Ovary (tissue), 9 donors: Measurements from ENCODE around the gene LRMDA. TPM values are rescaled to one million over a fixed set of nuclear protein-coding genes. Genes with fewer than 3 reads are reported as not detected.

Experiments
- DNase-seq, 5 donors: peaks; one replicate each; pipeline ENCODE4 v3.0.0-alpha.2; 2019 to 2020
- H3K27ac ChIP-seq, 2 donors: fragments of 200-600 bp; one replicate each; pipeline versions ENCODE4 v1.5.1 to v1.8.0; 2019 to 2022
- H3K27me3 ChIP-seq: fragments of 200-600 bp; one replicate; pipeline ENCODE4 v1.8.0; 2022
- H3K36me3 ChIP-seq: fragments of 200-600 bp; sonication (generic); one replicate; pipeline ENCODE4 v1.5.1; 2019
- H3K4me1 ChIP-seq: one replicate; pipeline ENCODE4 v1.8.1; 2013; ENCODE audit warnings: mild to moderate bottlenecking, moderate library complexity; ENCODE audit not compliant: insufficient read depth
- H3K4me3 ChIP-seq: fragments of 200-600 bp; sonication (generic); one replicate; pipeline ENCODE4 v1.5.1; 2017
- H3K9me3 ChIP-seq, 2 donors: fragments of 200-600 bp in 1 of 2; sonication (generic) in 1 of 2; one replicate each; pipeline versions ENCODE4 v1.5.1 to v1.8.1; 2013 to 2019; ENCODE audit warnings: mild to moderate bottlenecking in 1 of 2, moderate library complexity in 1 of 2
- EP300 ChIP-seq: sonication (generic); formaldehyde crosslinking; IDR thresholded peaks from one replicate; pipeline ENCODE4 v1.6.1; 2017; ENCODE audit warnings: antibody characterized with exemption
- POLR2A ChIP-seq: fragments of 450-650 bp; IDR thresholded peaks from one replicate; pipeline ENCODE4 v1.6.1; 2017; ENCODE audit warnings: antibody characterized with exemption, mild to moderate bottlenecking, moderate library complexity
- WGBS, 3 donors: extraction: QIAGEN DNeasy Blood & Tissue Kit in 1 of 3; methylation state at CpG; one replicate each; pipeline versions ENCODE4 v1.1.5 to v1.1.7; 2013 to 2017; 5-methylcytosine and 5-hydroxymethylcytosine counted together
- intact Hi-C, 4 donors: fragments of 100-400 bp; cut with DNase I; formaldehyde crosslinking; loops; one replicate each; pipeline versions ENCODE4 v1.11.0 to v1.15.1; 2022 to 2023
- polyA plus RNA-seq, 2 donors: library from polyadenylated mRNA; stranded (reverse); fragments of 200-250 nt in 1 of 2; fragments of 350-450 nt in 1 of 2; fragmentation: Illumina TruSeq in 1 of 2; extraction: RNeasy Lipid Tissue Mini Kit (QIAGEN cat#74804) in 1 of 2; gene quantifications; one replicate each; pipeline ENCODE4 v1.2.3, GENCODE V29; 2013 to 2014
- total RNA-seq, 7 donors: library from RNA; depleted of rRNA in 2 of 7; stranded (reverse); fragments of >200 nt in 2 of 7; fragmentation: NEBNext Ultra II Directional in 3 of 7; extraction: Animal tissue kit (Norgen Biotek cat#: 25700) in 3 of 7; gene quantifications; one replicate each; pipeline versions ENCODE4 v1.1.0 to v1.2.4, GENCODE V29; 2016 to 2023
- TF ChIP-seq, protein P1 (sequence below), 3 donors: fragments of 450-650 bp in 2 of 3; fragments of 200-600 bp in 1 of 3; IDR thresholded peaks; one replicate each; pipeline versions ENCODE4 v1.5.1 to v1.8.0; 2016 to 2022; ENCODE audit warnings: antibody characterized with exemption in 3 of 3, mild to moderate bottlenecking in 1 of 3
- donor health status: DM: no; HTN: no; CAD: no; lungs with moderate emphysema.
- donor health status: DM: no; HTN: no; CAD: no.
- donor health status: Bipolar disorder and iron deficiency.
- donor health status: DM: yes; HTN: yes; CAD: no.
- donor health status: DM: no; HTN: no; CAD: no.
- donor health status: DM: yes; HTN: yes; CAD: no.

LRMDA gene
- total and polyA plus RNA-seq, 9 donors: 14.8 to 30.7 (median 22.9) TPM

DNA sequence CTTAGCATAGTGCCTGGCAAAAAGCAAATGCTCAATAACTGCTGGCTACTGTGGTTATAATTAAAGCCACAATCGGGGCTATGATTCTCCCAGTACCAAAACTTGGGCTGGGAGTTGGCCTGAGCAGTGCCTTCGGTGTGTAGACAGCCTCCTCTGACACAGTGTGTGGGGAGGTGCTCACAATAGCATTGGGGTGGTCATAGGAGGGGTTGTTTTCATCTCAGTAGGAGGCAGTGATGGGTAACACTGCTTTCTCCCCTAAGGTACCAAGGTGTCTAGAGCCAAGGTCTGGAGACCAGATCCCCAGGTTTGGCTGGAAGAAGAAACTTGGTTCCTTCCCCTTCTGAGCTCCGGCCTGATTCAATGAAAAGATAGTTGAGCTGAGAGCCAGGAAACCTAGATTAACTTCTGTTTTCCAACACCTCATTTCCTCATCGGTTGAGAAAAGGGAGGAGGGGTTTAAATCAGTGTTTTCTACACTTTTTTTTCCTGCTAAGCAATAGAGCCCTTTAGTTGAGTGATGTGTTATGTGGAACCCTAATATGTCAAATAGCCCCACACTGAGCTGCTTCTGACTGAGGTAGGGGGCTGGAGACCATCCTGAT is 68.2 kb downstream of the LRMDA start:
- DNase-seq: no peak
- no peaks in the 10 kb centered on the region for H3K36me3 ChIP-seq
- TF ChIP-seq EP300: no peak
- TF ChIP-seq POLR2A: no peak
- TF ChIP-seq, protein P1, sequence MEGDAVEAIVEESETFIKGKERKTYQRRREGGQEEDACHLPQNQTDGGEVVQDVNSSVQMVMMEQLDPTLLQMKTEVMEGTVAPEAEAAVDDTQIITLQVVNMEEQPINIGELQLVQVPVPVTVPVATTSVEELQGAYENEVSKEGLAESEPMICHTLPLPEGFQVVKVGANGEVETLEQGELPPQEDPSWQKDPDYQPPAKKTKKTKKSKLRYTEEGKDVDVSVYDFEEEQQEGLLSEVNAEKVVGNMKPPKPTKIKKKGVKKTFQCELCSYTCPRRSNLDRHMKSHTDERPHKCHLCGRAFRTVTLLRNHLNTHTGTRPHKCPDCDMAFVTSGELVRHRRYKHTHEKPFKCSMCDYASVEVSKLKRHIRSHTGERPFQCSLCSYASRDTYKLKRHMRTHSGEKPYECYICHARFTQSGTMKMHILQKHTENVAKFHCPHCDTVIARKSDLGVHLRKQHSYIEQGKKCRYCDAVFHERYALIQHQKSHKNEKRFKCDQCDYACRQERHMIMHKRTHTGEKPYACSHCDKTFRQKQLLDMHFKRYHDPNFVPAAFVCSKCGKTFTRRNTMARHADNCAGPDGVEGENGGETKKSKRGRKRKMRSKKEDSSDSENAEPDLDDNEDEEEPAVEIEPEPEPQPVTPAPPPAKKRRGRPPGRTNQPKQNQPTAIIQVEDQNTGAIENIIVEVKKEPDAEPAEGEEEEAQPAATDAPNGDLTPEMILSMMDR (IDR thresholded peaks at IDR 0.05): no peak
- H3K4me3 ChIP-seq: no peak overlapping the region
- no peak overlapping the region for H3K27ac ChIP-seq
- H3K4me1 ChIP-seq: peaks cover 13% of the 10 kb centered on the region
- 64 to 78% (median 75%) methylated on average over 4 of the region's 4 CpGs for WGBS, 3 donors
- no peaks in the 10 kb centered on the region for H3K9me3 ChIP-seq
- intact Hi-C loops: no loop called here
- H3K27me3 ChIP-seq: no peaks in the 10 kb centered on the region

DNA sequence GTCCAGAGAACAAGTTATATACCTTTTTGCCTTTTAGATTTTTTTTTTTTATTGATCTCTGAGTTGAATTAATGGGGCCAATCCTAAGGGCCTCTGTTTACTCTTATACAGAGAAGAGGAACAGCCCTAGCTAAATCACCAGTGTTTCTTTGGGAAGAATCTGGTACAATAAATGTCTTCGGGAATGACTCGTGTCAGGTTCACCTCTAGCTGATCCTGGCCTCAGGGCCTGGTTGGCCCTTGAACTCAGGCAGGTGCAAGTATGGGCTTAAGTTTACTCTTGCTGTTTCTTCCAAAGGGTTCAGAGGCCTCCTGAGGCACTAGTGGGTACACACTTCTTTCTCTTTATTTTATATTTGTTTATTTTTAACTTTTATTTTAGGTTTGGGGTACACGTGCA is 71.0 kb downstream of the LRMDA start:
- WGBS, 3 donors: 92 to 96% (median 95%) methylated on average over 3 of the region's 3 CpGs
- no peak for DNase-seq
- H3K4me1 ChIP-seq: peaks cover 7% of the 10 kb centered on the region
- intact Hi-C loops: no loop called here
- no peak overlapping the region for H3K4me3 ChIP-seq
- no peak overlapping the region for H3K27ac ChIP-seq
- no peaks in the 10 kb centered on the region for H3K27me3 ChIP-seq
- no peaks in the 10 kb centered on the region for H3K9me3 ChIP-seq
- no peaks in the 10 kb centered on the region for H3K36me3 ChIP-seq
- no peak for TF ChIP-seq POLR2A
- TF ChIP-seq, protein P1 (IDR thresholded peaks at IDR 0.05): no peak
- TF ChIP-seq EP300: no peak

DNA sequence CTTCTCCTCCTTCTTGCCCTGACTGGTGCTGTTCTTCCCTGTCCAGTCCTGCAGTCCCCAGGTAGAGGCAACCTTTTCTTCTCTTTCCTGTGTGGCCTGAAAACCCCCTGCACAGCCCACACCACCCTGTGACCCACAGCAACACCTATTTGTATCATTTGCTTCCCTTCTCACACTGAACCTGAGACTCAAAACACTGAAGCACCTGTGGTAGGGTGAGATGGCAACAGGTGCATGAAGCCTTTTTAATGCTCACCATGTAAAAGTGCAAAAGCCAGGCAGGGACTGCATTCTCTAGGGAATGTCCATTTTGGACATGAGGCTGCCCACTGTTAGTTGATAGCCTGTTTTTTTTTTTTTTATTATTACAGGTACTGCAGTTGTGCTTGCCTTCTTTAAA is 71.4 kb downstream of the LRMDA start:
- intact Hi-C loops: no loop called here
- Histone ChIP-seq H3K27me3 (no peaks in the 10 kb centered on the region), H3K4me3 (no peak overlapping the region), H3K27ac (no peak overlapping the region), H3K9me3 (no peaks in the 10 kb centered on the region), H3K4me1 (peaks cover 7% of the 10 kb centered on the region), H3K36me3 (no peaks in the 10 kb centered on the region)
- TF ChIP-seq, protein P1 (IDR thresholded peaks at IDR 0.05): no peak
- TF ChIP-seq POLR2A (no peak), EP300 (no peak)
- no peak for DNase-seq

DNA sequence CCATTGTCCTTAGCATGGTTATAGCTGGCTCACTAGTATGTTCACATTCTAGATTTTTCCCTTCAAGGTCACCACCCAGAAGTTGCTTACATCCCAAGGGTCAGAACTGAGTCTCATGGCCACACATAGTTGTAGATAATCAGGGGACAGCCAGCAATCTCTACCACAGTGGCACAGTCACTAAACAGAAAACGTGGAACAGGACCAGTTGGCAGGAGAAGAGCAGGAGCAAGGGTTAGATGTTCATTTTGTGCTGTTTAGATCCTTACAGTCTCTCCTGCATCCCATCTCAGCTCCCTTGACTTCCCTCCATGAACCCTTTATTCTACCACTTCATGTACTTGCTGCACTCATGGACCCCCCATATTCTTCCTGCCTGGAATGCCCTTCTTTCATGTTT is 73.9 kb downstream of the LRMDA start:
- H3K4me1 ChIP-seq: peaks cover 3% of the 10 kb centered on the region
- WGBS, 3 donors: 73 to 85% (median 83%) methylated on average over 1 of the region's 1 CpG
- no peaks in the 10 kb centered on the region for H3K27me3 ChIP-seq
- H3K27ac ChIP-seq: no peak overlapping the region
- TF ChIP-seq POLR2A: no peak
- TF ChIP-seq, protein P1 (IDR thresholded peaks at IDR 0.05): no peak
- no peak for TF ChIP-seq EP300
- intact Hi-C loops: no loop called here
- no peak overlapping the region for H3K4me3 ChIP-seq
- H3K36me3 ChIP-seq: no peaks in the 10 kb centered on the region
- DNase-seq: no peak
- H3K9me3 ChIP-seq: no peaks in the 10 kb centered on the region
